Pancreas (tissue), 10 donors: Measurements from ENCODE around the gene DGUOK. TPM values are rescaled to one million over a fixed set of nuclear protein-coding genes. Genes with fewer than 3 reads are reported as not detected.
"Not testable (repeated sequence)": the region's sequence is repeated elsewhere in the genome, so short reads cannot be mapped to it uniquely, and the experiment has no call there.

Experiments used
- ATAC-seq, 4 donors: fragments of 200-7000 bp; cut with Tn5 transposase; one replicate each; pipeline versions ENCODE4 v1.8.0 to v1.9.1; 2020; ENCODE audit warnings: mild to moderate bottlenecking in 4 of 4, moderate library complexity in 4 of 4
- DNase-seq, 6 donors: peaks; one replicate each; pipeline ENCODE4 v3.0.0-alpha.2; 2020
- FAIRE-seq: peaks from 2 replicates; lab custom pipeline; 2012; peaks lifted over from hg19 to GRCh38; lab: Jason Lieb, UNC
- H3K27ac ChIP-seq, 4 donors: fragments of 200-600 bp; sonication (generic); 1 replicate in 3 of 4; 2 replicates in 1 of 4; pipeline versions ENCODE4 v1.5.0 to v1.8.0; 2020
- H3K27me3 ChIP-seq, 4 donors: fragments of 200-600 bp; one replicate each; pipeline ENCODE4 v1.8.0; 2021
- H3K36me3 ChIP-seq, 3 donors: fragments of 200-600 bp; sonication (generic) in 1 of 3; one replicate each; pipeline versions ENCODE4 v1.5.0 to v1.8.0; 2020 to 2021
- H3K4me1 ChIP-seq, 3 donors: fragments of 200-600 bp; one replicate each; pipeline ENCODE4 v1.8.0; 2021
- H3K4me3 ChIP-seq, 4 donors: fragments of 200-600 bp; sonication (generic) in 2 of 4; one replicate each; pipeline versions ENCODE4 v1.5.0 to v1.8.0; 2020 to 2021
- H3K9me3 ChIP-seq, 4 donors: fragments of 200-600 bp; one replicate each; pipeline ENCODE4 v1.8.0; 2021
- WGBS, 2 donors: extraction: QIAGEN DNeasy Blood & Tissue Kit; methylation state at CpG; one replicate each; pipeline ENCODE4 v1.1.7; 2013; 5-methylcytosine and 5-hydroxymethylcytosine counted together
- intact Hi-C, 3 donors: fragments of 100-400 bp; cut with DNase I; formaldehyde crosslinking; loops; one replicate each; pipeline versions ENCODE4 v1.11.1 to v1.14.2; 2022
- polyA plus RNA-seq, 2 donors: library from polyadenylated mRNA; stranded (reverse); fragments of 200-250 nt; gene quantifications; one replicate each; pipeline ENCODE4 v1.2.3, GENCODE V29; 2013
- total RNA-seq, 6 donors: library from RNA; stranded (reverse); fragmentation: NEBNext Ultra II Directional in 4 of 6; extraction: Animal tissue kit (Norgen Biotek cat#: 25700) in 4 of 6; gene quantifications; one replicate each; pipeline versions ENCODE4 v1.2.1 to v1.2.4, GENCODE V29; 2021 to 2023
- TF ChIP-seq, protein P1 (sequence below), 4 donors: fragments of 200-600 bp; sonication (generic) in 3 of 4; IDR thresholded peaks; one replicate each; pipeline versions ENCODE4 v1.5.0 to v1.8.0; 2021; ENCODE audit warnings: antibody characterized with exemption in 4 of 4
- donor health status: healthy with polysubstance abuse.
- donor health status: DM: no; HTN: no; CAD: no; lungs with moderate emphysema.
- donor health status: DM: no; HTN: no; CAD: no.
- donor health status: control.
- donor health status: control.
- donor health status: Bipolar disorder and iron deficiency.
- donor health status: DM: yes; HTN: yes; CAD: no.
- donor health status: DM: no; HTN: no; CAD: no.
- donor health status: DM: no; HTN: no; CAD: no.
- donor health status: DM: yes; HTN: yes; CAD: no.

Gene DGUOK
- total and polyA plus RNA-seq, 8 donors, result 13.1 to 47.0 (median 17.3) TPM

DNA sequence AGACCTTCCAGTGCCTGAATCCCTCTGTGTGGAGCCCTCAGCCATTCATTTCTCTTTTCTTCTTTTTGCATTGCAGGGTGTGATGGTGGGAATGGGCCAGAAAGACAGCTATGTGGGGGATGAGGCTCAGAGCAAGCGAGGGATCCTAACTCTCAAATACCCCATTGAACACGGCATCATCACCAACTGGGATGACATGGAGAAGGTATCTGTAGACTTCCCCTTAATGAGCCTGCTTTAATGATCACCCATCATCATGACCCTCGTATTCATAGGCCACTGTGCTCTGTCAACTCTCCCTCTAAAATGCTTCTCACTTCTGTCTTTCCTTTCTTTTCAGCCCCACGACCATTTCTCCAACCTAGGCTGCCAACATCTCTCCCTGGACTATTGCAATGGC, 24.4 kb upstream of the DGUOK start:
- no peak for ATAC-seq
- 59 to 64% methylated on average over 4 of the region's 4 CpGs for WGBS, 2 donors
- intact Hi-C loops, result no loop called here
- Histone ChIP-seq H3K36me3 (no peaks in the 10 kb centered on the region), H3K27me3 (no peaks in the 10 kb centered on the region), H3K4me3 (no peak overlapping the region), H3K27ac (no peak overlapping the region), H3K4me1 (no peaks in the 10 kb centered on the region), H3K9me3 (no peaks in the 10 kb centered on the region)
- TF ChIP-seq, protein P1, sequence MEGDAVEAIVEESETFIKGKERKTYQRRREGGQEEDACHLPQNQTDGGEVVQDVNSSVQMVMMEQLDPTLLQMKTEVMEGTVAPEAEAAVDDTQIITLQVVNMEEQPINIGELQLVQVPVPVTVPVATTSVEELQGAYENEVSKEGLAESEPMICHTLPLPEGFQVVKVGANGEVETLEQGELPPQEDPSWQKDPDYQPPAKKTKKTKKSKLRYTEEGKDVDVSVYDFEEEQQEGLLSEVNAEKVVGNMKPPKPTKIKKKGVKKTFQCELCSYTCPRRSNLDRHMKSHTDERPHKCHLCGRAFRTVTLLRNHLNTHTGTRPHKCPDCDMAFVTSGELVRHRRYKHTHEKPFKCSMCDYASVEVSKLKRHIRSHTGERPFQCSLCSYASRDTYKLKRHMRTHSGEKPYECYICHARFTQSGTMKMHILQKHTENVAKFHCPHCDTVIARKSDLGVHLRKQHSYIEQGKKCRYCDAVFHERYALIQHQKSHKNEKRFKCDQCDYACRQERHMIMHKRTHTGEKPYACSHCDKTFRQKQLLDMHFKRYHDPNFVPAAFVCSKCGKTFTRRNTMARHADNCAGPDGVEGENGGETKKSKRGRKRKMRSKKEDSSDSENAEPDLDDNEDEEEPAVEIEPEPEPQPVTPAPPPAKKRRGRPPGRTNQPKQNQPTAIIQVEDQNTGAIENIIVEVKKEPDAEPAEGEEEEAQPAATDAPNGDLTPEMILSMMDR (IDR thresholded peaks at IDR 0.05), result no peak
- FAIRE-seq, result no peak
- no peak for DNase-seq

DNA sequence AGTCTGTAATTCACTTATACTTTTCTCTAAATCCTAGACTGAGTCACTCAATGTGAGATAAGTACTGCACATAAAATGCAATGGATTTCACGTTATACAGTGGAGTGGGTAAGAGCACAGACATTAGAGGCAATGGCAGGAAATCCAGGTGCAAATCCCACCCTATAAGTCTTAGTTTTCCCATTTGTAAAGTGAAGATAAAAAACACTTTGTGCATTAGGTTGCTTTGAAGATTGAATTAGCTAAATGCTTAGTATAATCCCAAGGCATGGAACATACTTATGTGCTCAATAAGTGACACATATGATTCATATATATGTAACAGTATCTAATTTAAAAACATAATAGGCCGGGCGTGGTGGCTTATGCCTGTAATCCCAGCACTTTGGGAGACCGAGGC, 23.4 kb upstream of the DGUOK start:
- Histone ChIP-seq H3K27ac (no peak overlapping the region), H3K27me3 (no peaks in the 10 kb centered on the region), H3K9me3 (no peaks in the 10 kb centered on the region), H3K36me3 (no peaks in the 10 kb centered on the region), H3K4me3 (no peak overlapping the region), H3K4me1 (no peaks in the 10 kb centered on the region)
- ATAC-seq (no peak), DNase-seq (no peak), FAIRE-seq (no peak)
- intact Hi-C loops, result no loop called here
- 73 to 83% methylated on average over 4 of the region's 4 CpGs for WGBS, 2 donors
- TF ChIP-seq, protein P1 (IDR thresholded peaks at IDR 0.05), result no peak

DNA sequence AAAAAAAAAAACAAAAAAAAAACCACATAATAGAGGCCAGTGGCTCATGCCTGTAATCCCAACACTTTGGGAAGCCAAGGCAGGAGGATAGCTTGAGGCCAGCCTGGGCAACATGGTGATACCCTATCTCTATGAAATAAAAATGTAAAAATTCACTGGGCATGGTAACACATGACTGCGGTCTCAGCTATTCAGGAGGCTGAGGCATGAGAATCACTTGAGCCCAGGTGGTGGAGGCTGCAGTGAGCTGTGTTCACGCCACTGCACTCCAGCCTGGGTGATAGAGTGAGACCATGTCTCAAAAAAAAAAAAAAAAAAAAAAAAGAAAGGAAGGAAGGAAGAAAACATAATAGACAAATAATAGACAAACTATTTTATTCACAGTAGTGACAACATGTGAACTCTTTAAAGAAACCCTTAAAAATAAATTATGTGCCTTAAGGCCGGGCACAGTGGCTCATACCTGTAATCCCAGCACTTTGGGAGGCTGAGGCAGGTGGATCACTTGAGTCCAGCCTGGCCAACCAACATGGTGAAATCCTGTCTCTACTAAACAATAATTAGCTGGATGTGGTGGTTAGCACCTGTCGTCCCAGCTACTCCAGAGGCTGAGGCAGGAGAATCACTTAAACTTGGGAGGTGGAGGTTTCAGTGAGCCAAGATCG, 22.6 kb upstream of the DGUOK start:
- H3K9me3 ChIP-seq, H3K27me3 ChIP-seq, intact Hi-C loops, H3K4me3 ChIP-seq, FAIRE-seq, H3K4me1 ChIP-seq, H3K36me3 ChIP-seq, H3K27ac ChIP-seq, ATAC-seq, DNase-seq: not testable (repeated sequence)
- 87 to 89% methylated on average over 5 of the region's 5 CpGs for WGBS, 2 donors

DNA sequence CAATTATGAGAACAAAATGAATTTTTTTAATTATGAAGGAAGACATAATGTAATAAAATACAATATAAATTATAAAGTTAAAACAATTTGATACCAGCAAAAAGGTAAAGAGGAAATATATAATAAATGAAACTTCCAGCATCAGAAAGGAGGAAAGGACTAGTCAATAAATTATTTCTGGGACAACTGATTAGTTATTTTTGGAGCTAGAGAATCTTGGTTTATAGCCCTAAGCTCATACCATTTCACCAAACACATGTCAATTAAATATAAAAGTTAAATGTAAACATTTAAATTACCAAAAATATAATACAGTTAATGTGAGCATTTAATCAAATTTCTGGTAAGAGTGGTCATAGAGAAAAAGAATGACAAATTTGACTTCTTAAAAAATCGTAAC, 21.7 kb upstream of the DGUOK start:
- H3K4me3 ChIP-seq, result no peak overlapping the region
- no peaks in the 10 kb centered on the region for H3K4me1 ChIP-seq
- no peak for DNase-seq
- TF ChIP-seq, protein P1 (IDR thresholded peaks at IDR 0.05), result no peak
- no peak overlapping the region for H3K27ac ChIP-seq
- no peak for ATAC-seq
- H3K9me3 ChIP-seq, result no peaks in the 10 kb centered on the region
- H3K36me3 ChIP-seq, result no peaks in the 10 kb centered on the region
- H3K27me3 ChIP-seq, result no peaks in the 10 kb centered on the region
- intact Hi-C loops, result no loop called here
- FAIRE-seq, result no peak
- 68 to 76% methylated on average over 1 of the region's 1 CpG for WGBS, 2 donors

DNA sequence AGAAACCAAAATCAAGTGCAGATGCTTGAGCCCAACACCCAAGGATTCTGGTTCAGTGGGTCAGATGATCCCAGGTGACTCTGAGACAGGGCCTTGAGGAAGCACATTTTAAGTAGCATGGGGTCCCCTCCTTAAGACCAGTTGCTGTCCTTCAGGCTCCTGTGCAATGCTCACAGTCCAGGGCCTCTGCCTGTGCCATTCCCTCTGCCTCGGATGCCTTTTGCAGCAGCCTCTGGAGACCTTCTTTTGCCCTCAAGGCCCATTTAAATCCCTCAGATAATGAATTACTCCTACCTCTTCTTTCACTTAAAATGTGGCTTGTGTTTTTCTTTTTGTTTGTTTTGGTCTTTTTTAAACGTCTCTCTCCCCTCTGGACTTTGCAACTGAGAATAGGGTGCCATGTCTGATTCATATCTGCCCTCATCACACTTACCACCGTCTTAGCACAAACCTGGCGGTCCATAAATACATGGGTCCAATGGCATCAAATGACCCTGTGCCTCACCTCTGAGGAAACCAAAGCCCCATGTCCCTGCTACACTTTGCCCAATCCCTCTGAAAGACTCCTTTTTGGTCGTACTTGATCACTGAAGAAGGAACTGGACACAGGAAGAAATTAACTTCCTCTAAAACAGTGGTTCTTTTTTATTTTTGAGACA, 19.7 kb upstream of the DGUOK start:
- TF ChIP-seq, protein P1 (IDR thresholded peaks at IDR 0.05), result no peak
- FAIRE-seq, result no peak
- intact Hi-C loops, result no loop called here

More for the DNA sequence above, 19.7 kb upstream of the DGUOK start:
- no peaks in the 10 kb centered on the region for H3K36me3 ChIP-seq
- H3K9me3 ChIP-seq, result no peaks in the 10 kb centered on the region
- H3K4me3 ChIP-seq, result no peak overlapping the region
- no peaks in the 10 kb centered on the region for H3K27me3 ChIP-seq
- no peak for DNase-seq
- WGBS, 2 donors, result 56 to 65% methylated on average over 5 of the region's 5 CpGs
- no peak overlapping the region for H3K27ac ChIP-seq
- no peak for ATAC-seq
- H3K4me1 ChIP-seq, result no peaks in the 10 kb centered on the region
